Measurements from ENCODE around the gene SNED1.

Gene SNED1

GRCh38 chr2:241049739-241050623 lies 51.6 kb downstream of the SNED1 start:
- DNase-seq, result no peak

DNA sequence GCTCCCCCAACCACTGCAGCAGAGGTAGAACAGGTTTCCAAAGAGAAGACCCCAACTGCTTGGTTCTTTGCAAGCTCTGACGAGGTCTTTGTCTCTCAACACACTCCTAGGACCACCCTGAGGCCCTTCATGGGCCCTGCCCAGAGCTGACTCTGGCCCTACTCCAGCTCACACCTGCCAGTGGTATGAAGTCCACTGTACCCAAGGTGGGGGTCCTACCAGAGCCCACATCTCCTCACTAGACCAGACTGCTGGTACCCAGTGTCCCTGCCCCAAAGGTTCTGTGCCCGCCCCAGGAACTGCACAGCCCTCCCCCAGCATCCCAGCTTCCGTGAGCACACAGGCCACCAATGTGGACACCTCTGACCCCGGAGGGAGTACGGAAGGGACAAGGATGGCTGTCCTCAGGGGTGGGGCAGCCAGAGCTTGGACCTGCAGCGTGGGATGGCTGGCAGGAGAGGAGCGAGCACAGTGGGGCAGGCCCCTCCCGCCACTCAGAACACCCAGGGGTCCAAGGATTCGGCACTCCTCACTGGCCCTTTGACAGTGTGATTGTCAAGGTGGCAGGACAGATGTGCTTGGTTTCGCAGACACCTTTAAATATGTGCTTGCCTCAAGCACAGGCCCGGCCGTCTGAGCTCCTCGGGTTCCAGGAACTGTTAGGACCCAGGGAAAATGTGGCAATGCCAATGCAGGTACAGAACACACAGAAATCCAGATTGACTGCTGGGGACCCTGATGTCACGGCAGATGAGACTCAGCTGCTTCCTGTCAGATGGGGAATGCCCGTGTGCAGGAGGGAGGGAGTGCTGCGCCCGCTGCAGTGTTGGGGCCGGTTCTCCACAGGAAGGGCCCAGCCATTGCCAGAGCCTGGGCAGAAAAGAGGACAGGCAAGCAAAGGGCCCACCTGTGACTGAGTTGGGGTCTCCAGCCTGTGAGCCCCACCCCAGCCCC lies 52.5 kb downstream of the SNED1 start:
- DNase-seq, result no peak

GRCh38 chr2:241051578-241052487 lies 53.4 kb downstream of the SNED1 start:
- no peak for DNase-seq

DNA sequence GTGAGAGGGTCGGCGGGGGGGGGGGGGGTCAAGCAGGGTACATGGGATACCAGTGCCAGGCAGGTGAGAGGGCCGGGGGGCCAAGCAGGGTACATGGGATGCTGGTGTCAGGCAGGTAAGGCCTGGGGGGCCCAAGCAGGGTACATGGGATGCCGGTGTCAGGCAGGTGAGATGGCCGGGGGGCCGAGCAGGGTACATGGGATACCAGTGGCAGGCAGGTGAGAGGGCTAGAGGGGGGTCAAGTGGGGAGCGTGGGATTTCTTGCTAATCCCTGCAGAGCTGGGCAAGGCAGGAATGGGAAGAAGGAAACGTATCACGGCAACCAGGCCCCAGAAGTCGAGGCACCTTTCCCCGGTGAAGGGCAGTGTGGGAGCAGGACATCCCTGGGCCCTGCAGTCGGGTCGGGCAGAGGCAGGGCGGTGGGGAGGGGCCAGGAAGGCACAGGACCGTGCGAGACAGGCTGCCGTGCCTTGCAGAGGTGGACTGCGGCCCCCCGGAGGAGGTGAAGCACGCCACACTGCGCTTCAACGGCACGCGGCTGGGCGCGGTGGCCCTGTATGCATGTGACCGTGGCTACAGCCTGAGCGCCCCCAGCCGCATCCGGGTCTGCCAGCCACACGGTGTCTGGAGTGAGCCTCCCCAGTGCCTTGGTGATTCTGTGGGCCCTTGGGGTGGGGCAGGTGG lies 54.4 kb downstream of the SNED1 start:
- DNase-seq, result no peak

- no peak for DNase-seq
These were observed 55.3 kb downstream of the SNED1 start for GRCh38 chr2:241053576-241054251.

GRCh38 chr2:241061275-241061674 lies 62.9 kb downstream of the SNED1 start:
- DNase-seq, result no peak

GRCh38 chr2:241062389-241063092 lies 64.1 kb downstream of the SNED1 start:
- no peak for DNase-seq

- no peak for DNase-seq
These were observed 64.7 kb downstream of the SNED1 start for GRCh38 chr2:241063093-241063551.

DNA sequence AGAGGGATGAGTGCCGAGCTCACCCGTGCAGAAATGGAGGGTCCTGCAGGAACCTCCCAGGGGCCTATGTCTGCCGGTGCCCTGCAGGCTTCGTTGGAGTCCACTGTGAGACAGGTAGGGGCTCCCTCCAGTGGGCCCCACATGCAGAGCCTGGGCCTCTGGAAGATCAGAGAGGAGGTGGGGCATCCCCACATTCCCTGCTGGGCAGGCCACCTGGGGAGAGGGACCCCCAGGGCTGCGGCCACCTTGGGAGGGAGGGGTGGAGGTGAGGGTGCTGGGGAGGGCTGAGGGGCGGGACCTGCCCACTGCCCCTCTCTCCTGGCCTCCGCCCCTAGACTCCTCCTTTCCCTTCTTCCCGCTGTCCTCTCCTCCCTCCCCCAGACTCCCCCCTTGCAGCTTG lies 65.2 kb downstream of the SNED1 start:
- DNase-seq, result peak; percentile 31

GRCh38 chr2:241064008-241064801 lies 65.8 kb downstream of the SNED1 start:
- DNase-seq, result peak; percentile 52

GRCh38 chr2:241064802-241065354 lies 66.5 kb downstream of the SNED1 start:
- DNase-seq, result no peak

GRCh38 chr2:241065355-241065803 lies 67.0 kb downstream of the SNED1 start:
- no peak for DNase-seq

DNA sequence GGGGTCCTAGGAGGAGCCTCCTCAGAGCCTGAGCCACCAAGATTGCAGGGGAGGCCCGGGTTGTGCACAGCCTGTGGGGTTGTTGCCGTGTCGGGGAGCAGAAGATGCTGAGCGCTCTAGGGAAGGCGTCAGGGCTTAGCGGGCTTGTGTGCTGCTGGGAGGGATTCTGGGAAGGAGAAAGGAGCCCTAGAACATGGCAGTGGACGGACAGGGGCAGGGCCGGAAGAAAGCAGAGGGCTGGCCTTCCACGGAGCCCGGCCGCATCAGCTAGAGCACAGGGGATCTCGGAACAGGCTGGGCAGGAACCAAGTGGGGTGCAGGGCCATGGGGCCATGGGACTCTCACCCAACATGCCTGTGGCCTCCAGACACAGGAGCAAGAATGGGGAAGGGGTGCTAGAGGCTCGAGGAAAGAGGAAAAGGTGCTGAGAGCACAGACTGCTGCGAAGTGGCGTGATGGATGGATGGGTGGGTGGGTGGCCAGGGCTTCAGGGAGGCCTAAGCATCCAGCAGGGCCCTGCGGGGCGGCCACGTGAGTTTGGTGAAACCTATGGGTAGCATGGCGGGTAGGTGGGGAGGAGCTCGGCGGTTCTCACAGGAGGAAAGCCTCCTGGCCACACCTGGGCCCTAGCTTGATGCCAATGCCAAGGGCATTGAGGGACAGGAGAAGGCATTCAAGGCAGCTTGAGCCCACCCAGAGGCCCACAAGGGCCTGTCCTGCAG lies 67.9 kb downstream of the SNED1 start:
- DNase-seq, result no peak

GRCh38 chr2:241066893-241067341 lies 68.5 kb downstream of the SNED1 start:
- DNase-seq, result no peak

DNA sequence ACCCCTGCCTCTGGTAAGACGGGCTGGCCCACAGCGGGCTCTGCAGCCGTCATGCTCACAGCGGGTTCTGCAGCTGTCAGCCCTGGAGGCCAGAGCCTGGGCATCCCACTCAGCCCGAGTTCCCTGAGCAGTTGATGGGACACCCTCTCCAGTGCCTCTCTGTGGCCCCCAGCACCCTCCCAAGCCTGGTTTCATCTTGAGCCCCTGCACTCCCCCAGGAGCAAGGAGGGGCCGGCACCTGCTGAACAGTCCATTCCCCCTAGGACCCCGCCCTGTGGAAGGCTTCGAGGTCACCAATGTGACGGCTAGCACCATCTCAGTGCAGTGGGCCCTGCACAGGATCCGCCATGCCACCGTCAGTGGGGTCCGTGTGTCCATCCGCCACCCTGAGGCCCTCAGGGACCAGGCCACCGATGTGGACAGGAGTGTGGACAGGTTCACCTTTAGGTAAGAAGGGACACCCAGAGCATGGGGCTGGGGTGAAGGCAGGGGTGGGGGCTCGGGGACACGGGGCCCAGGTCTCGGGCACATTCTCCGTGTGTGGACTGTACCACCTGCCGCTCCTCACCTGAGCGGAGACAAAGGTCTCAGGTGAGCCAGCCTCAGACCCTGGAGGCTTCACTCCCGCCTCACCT lies 69.2 kb downstream of the SNED1 start:
- DNase-seq, result no peak

DNA sequence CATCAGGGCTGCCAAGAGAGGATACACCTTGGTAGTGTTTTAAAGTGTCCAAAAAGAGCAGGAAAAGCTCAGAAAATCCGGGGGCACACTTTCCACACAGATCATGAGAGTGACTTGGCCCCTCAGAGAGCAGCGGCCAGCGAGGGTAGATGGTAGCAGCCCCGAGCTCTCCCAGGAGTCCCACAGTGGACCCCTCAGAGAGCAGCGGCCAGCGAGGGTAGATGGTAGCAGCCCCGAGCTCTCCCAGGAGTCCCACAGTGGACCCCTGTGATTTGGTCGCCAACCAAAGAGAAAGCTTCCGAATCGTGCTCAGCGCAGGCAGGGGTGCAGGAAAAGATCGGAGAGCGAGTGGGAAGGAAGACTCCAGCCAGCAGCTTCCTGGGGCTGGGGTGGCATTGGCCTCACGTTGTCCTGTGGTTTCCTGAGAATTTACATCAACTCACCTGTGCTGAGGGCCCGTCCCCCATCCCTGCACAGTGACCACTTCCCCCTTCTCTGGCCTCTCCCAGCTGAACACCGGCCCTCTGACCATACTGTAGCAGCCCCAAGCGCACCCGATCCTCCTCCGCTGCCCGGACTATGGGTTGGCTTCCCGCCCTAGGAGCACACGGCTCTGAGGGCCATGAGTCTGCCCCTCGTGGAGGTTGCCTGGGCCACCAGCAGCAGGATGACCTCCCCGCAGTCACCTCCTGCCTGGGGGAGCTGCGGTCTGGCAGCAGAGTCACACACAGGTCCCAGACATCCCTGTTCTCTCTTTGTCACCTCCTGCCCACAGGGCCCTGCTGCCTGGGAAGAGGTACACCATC lies 69.9 kb downstream of the SNED1 start:
- DNase-seq, result no peak

Data from NCI-H1105 treated with DMSO at 0.1 percent for 48 hours (cell line).